Naive thymus-derived CD8-positive, alpha-beta T cell (primary cell): ENCODE results near the gene EDDM13. TPM values are rescaled to one million over a fixed set of nuclear protein-coding genes. Genes with fewer than 3 reads are reported as not detected.
"Not testable (repeated sequence)": the region's sequence is repeated elsewhere in the genome, so short reads cannot be mapped to it uniquely, and the experiment has no call there.

Experiments
- ATAC-seq, 2 donors: fragments of 150-1000 bp; cut with Tn5 transposase in 1 of 2; sonication (Bioruptor Pico), chemical (Tn5 transposase) in 1 of 2; 1 replicate in 1 of 2; 2 replicates in 1 of 2; pipeline ENCODE4 v1.10.0; 2021; ENCODE audit warnings: mild to moderate bottlenecking in 2 of 2, moderate library complexity in 2 of 2
- POLR2A ChIA-PET: fragments of 350-600 bp; sonication (Branson Sonifier 250); formaldehyde crosslinking; loops from one replicate; lab custom pipeline; 2021; ENCODE audit warnings: antibody characterized with exemption; lab: Charles Lee
- DNase-seq, 10 donors: peaks; one replicate each; pipeline versions ENCODE4 v3.0.0 to v3.0.0-alpha.2; 2020 to 2022
- H3K27ac Mint-ChIP-seq, 10 donors: one replicate each; pipeline ENCODE4 v1.8.0; 2020 to 2022; ENCODE audit warnings: mild to moderate bottlenecking in 10 of 10, mixed read lengths in 10 of 10, moderate library complexity in 4 of 10, inconsistent platforms in 1 of 10
- H3K27me3 Mint-ChIP-seq, 5 donors: one replicate each; pipeline ENCODE4 v1.8.0; 2021 to 2022; ENCODE audit warnings: mixed read lengths in 5 of 5
- H3K36me3 Mint-ChIP-seq, 3 donors: one replicate each; pipeline ENCODE4 v1.8.0; 2020 to 2022; ENCODE audit warnings: mixed read lengths in 3 of 3, mild to moderate bottlenecking in 2 of 3, inconsistent platforms in 1 of 3
- H3K4me1 Mint-ChIP-seq, 4 donors: one replicate each; pipeline ENCODE4 v1.8.0; 2021 to 2022; ENCODE audit warnings: mixed read lengths in 4 of 4
- H3K4me3 Mint-ChIP-seq, 10 donors: one replicate each; pipeline ENCODE4 v1.8.0; 2020 to 2022; ENCODE audit warnings: mild to moderate bottlenecking in 10 of 10, mixed read lengths in 10 of 10, moderate library complexity in 6 of 10, inconsistent platforms in 1 of 10
- H3K9me3 Mint-ChIP-seq, 9 donors: one replicate each; pipeline ENCODE4 v1.8.0; 2020 to 2022; ENCODE audit warnings: mixed read lengths in 9 of 9, mild to moderate bottlenecking in 3 of 9, inconsistent platforms in 1 of 9, moderate library complexity in 1 of 9
- polyA plus RNA-seq, 3 donors: library from polyadenylated mRNA; unstranded; fragments of 300-500 nt; fragmentation: Illumina TruSeq; gene quantifications; one replicate each; pipeline ENCODE4 v1.2.3, GENCODE V29; 2021
- total RNA-seq, 8 experiments: library from RNA in 2 of 8; stranded (reverse) in 2 of 8; gene quantifications; one replicate each; pipeline ENCODE4 v1.2.3 and lab custom pipeline; 2021 to 2026

EDDM13 gene
- total and polyA plus RNA-seq, 5 experiments from 2014 or later: 1.5 to 3.0 TPM; not detected in 3

GRCh38 chr19:56301155-56301554 is 28.6 kb downstream of the EDDM13 start:
- no peak for ATAC-seq
- DNase-seq: no peak
- Mint-ChIP-seq H3K4me3 (peak overlapping the region in 4 of 10 donors; percentile 43 to 65 (median 58)), H3K9me3 (peaks cover 0 to 2% (median 0%) of the 10 kb centered on the region in 9 donors), H3K27ac (peak overlapping the region in 9 of 10 donors; percentile 15 to 95 (median 75)), H3K4me1 (peaks cover 23 to 30% (median 26%) of the 10 kb centered on the region in 4 donors), H3K36me3 (peaks cover 8 to 39% (median 31%) of the 10 kb centered on the region in 3 donors), H3K27me3 (no peaks in the 10 kb centered on the region)
- POLR2A ChIA-PET: no interaction called here

GRCh38 chr19:56301886-56302620 is 29.5 kb downstream of the EDDM13 start:
- H3K36me3 Mint-ChIP-seq: peaks cover 8 to 33% (median 27%) of the 10 kb centered on the region in 3 donors
- peak overlapping the region; percentile 12 to 75 (median 44) for H3K4me3 Mint-ChIP-seq
- POLR2A ChIA-PET: no interaction called here
- H3K27me3 Mint-ChIP-seq: no peaks in the 10 kb centered on the region
- H3K27ac Mint-ChIP-seq: peak overlapping the region; percentile 36 to 95 (median 86)
- DNase-seq (no peak), ATAC-seq (peak in 1 of 2 donors; percentile 38)
- H3K9me3 Mint-ChIP-seq: peaks cover 0 to 2% (median 0%) of the 10 kb centered on the region in 9 donors
- H3K4me1 Mint-ChIP-seq: peaks cover 23 to 30% (median 26%) of the 10 kb centered on the region in 4 donors

GRCh38 chr19:56304243-56304642 is 31.7 kb downstream of the EDDM13 start:
- H3K9me3 Mint-ChIP-seq: peaks cover 0 to 2% (median 0%) of the 10 kb centered on the region in 9 donors
- H3K36me3 Mint-ChIP-seq: peaks cover 8 to 28% (median 27%) of the 10 kb centered on the region in 3 donors
- no peaks in the 10 kb centered on the region for H3K27me3 Mint-ChIP-seq
- DNase-seq (no peak), ATAC-seq (no peak)
- POLR2A ChIA-PET: no interaction called here
- peak overlapping the region in 2 of 10 donors; percentile 20 to 51 for H3K4me3 Mint-ChIP-seq
- H3K27ac Mint-ChIP-seq: peak overlapping the region in 1 of 10 donors; percentile 62
- H3K4me1 Mint-ChIP-seq: peaks cover 23 to 34% (median 27%) of the 10 kb centered on the region in 4 donors

GRCh38 chr19:56306016-56306415 is 33.5 kb downstream of the EDDM13 start:
- Mint-ChIP-seq H3K27me3 (no peaks in the 10 kb centered on the region), H3K36me3 (peaks cover 8 to 32% (median 29%) of the 10 kb centered on the region in 3 donors), H3K9me3 (peaks cover 0 to 2% (median 0%) of the 10 kb centered on the region in 9 donors), H3K4me3 (no peak overlapping the region), H3K4me1 (peaks cover 20 to 36% (median 31%) of the 10 kb centered on the region in 4 donors), H3K27ac (no peak overlapping the region)
- DNase-seq (no peak), ATAC-seq (no peak)
- POLR2A ChIA-PET: no interaction called here

GRCh38 chr19:56307062-56307461 is 34.5 kb downstream of the EDDM13 start:
- POLR2A ChIA-PET, H3K9me3 Mint-ChIP-seq, ATAC-seq, H3K27me3 Mint-ChIP-seq, H3K4me3 Mint-ChIP-seq, DNase-seq, H3K27ac Mint-ChIP-seq: not testable (repeated sequence)
- Mint-ChIP-seq H3K4me1 (peaks cover 11 to 33% (median 24%) of the 10 kb centered on the region in 4 donors), H3K36me3 (peaks cover 8 to 39% (median 34%) of the 10 kb centered on the region in 3 donors)

DNA sequence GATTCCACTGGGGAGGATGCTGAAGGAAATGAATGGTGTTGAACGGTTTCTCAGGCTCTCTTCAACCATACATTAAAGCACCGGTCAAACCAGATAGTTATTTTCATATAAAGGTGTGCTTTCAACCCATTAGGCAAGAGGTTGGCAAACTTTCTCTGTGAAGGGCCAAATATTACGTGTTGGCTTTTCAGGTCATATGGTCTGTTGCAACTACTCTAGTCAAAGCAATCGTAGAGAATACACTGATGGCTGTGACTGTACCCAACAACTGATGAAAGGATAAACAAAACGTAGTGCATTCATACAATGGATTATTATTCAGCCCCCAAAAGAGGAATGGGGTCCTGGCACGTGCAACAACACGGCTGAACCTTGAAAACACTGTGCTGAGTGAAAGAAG is 36.2 kb downstream of the EDDM13 start:
- H3K9me3 Mint-ChIP-seq: no peaks in the 10 kb centered on the region
- ATAC-seq (no peak), DNase-seq (no peak)
- POLR2A ChIA-PET: no interaction called here
- H3K4me1 Mint-ChIP-seq: peaks cover 15 to 32% (median 25%) of the 10 kb centered on the region in 4 donors
- H3K4me3 Mint-ChIP-seq: no peak overlapping the region
- H3K27ac Mint-ChIP-seq: peak overlapping the region in 1 of 10 donors; percentile 49
- H3K27me3 Mint-ChIP-seq: no peaks in the 10 kb centered on the region
- H3K36me3 Mint-ChIP-seq: peaks cover 8 to 34% (median 27%) of the 10 kb centered on the region in 3 donors

- no peak overlapping the region for H3K4me3 Mint-ChIP-seq
- H3K27ac Mint-ChIP-seq: peak overlapping the region in 1 of 10 donors; percentile 87
- no peaks in the 10 kb centered on the region for H3K27me3 Mint-ChIP-seq
- no peaks in the 10 kb centered on the region for H3K9me3 Mint-ChIP-seq
- POLR2A ChIA-PET: no interaction called here
- peaks cover 13 to 30% (median 25%) of the 10 kb centered on the region in 4 donors for H3K4me1 Mint-ChIP-seq
- H3K36me3 Mint-ChIP-seq: peaks cover 8 to 30% (median 24%) of the 10 kb centered on the region in 3 donors
- peak; percentile 17 to 62 (median 34) for DNase-seq
- ATAC-seq: peak in 1 of 2 donors; percentile 45
These were observed 37.1 kb downstream of the EDDM13 start for GRCh38 chr19:56309511-56310185.

GRCh38 chr19:56310462-56310861 is 37.9 kb downstream of the EDDM13 start:
- no peak for DNase-seq
- H3K36me3 Mint-ChIP-seq: peaks cover 4 to 26% (median 19%) of the 10 kb centered on the region in 3 donors
- H3K4me1 Mint-ChIP-seq: peaks cover 13 to 30% (median 25%) of the 10 kb centered on the region in 4 donors

DNA sequence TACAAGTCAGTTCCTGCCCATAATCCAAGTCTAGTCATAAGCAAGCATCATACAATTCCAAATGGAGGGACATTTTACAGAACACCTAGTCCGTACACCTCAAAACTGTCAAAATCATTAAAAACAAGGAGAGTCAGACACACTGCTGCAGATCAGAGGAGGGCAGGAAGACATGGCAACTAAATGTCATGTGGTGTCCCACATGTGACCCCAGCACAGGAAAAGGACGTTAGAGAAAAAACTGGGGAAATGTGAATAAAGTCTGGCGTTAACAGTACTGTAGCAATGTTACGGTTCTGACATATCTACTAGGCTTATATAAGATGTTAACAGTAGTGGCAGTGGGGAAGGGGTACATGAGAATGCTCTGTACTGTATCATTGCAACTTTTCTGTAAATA is 39.8 kb downstream of the EDDM13 start:
- Mint-ChIP-seq H3K4me1 (peaks cover 13 to 36% (median 28%) of the 10 kb centered on the region in 4 donors), H3K36me3 (peaks cover 0 to 19% (median 18%) of the 10 kb centered on the region in 3 donors), H3K4me3 (peak overlapping the region in 7 of 10 donors; percentile 0 to 68 (median 18)), H3K27me3 (no peaks in the 10 kb centered on the region), H3K27ac (peak overlapping the region; percentile 7 to 99 (median 34)), H3K9me3 (no peaks in the 10 kb centered on the region)
- POLR2A ChIA-PET: no interaction called here
- no peak for ATAC-seq
- DNase-seq: no peak

More at GRCh38 chr19:56310462-56310861, 37.9 kb downstream of the EDDM13 start:
- H3K27me3 Mint-ChIP-seq: no peaks in the 10 kb centered on the region
- no peak overlapping the region for H3K27ac Mint-ChIP-seq
- H3K4me3 Mint-ChIP-seq: no peak overlapping the region
- ATAC-seq: no peak
- POLR2A ChIA-PET: no interaction called here
- H3K9me3 Mint-ChIP-seq: no peaks in the 10 kb centered on the region

GRCh38 chr19:56312787-56313657 is 40.5 kb downstream of the EDDM13 start:
- Mint-ChIP-seq H3K36me3 (peaks cover 0 to 19% (median 17%) of the 10 kb centered on the region in 3 donors), H3K4me3 (peak overlapping the region; percentile 87 to 99 (median 95)), H3K27me3 (no peaks in the 10 kb centered on the region), H3K9me3 (no peaks in the 10 kb centered on the region), H3K27ac (peak overlapping the region; percentile 98 to 99 (median 99)), H3K4me1 (peaks cover 13 to 36% (median 28%) of the 10 kb centered on the region in 4 donors)
- no peak for DNase-seq
- no peak for ATAC-seq
- POLR2A ChIA-PET: no interaction called here

DNA sequence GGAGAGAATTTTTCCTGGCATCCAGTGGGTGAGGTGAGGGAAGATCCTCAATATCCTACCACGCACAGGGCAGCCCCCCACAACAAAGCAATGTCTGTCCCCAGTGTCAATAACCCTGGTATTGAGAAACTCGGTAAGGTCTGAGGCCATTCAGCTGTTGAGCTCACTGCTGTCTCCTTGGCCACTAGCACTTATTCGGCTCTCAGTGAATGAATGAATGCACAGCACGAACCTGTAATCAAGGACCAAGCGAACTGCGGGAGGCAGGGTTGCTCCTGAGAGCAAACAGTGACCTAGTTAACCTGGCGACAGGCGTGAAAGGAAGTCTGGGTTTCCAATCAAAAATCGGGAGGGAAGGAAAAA is 41.5 kb downstream of the EDDM13 start:
- Mint-ChIP-seq H3K4me3 (peak overlapping the region; percentile 87 to 99 (median 95)), H3K36me3 (peaks cover 0 to 13% (median 11%) of the 10 kb centered on the region in 3 donors), H3K4me1 (peaks cover 10 to 34% (median 29%) of the 10 kb centered on the region in 4 donors), H3K9me3 (no peaks in the 10 kb centered on the region), H3K27ac (peak overlapping the region; percentile 98 to 99 (median 99)), H3K27me3 (no peaks in the 10 kb centered on the region)
- POLR2A ChIA-PET: interaction anchor here (1.0 to 2.4 kb wide), 5 partner anchors 54 to 358 kb away, joined by 3 to 21 read pairs (median 3); partner anchors contain the start of genes ZFP28, ZNF787 and ZNF835
- DNase-seq (peak in 2 of 10 donors; percentile 8 to 62), ATAC-seq (no peak)
